Stimulated activated CD8-positive, alpha-beta memory T cell treated with anti-CD3 and anti-CD28 coated beads, Interleukin-7, amount 100 ng/mL, for 1 hour (primary cell): ENCODE measurements around the gene RPP30.
A peak's percentile ranks its signal among the peaks of the same experiment; 100 is the strongest.

Experiments used
- DNase-seq, 2 donors: peaks; one replicate each; pipeline ENCODE4 v3.0.0-alpha.2; 2020; ENCODE audit warnings: low read depth in 2 of 2

The RPP30 gene

DNA sequence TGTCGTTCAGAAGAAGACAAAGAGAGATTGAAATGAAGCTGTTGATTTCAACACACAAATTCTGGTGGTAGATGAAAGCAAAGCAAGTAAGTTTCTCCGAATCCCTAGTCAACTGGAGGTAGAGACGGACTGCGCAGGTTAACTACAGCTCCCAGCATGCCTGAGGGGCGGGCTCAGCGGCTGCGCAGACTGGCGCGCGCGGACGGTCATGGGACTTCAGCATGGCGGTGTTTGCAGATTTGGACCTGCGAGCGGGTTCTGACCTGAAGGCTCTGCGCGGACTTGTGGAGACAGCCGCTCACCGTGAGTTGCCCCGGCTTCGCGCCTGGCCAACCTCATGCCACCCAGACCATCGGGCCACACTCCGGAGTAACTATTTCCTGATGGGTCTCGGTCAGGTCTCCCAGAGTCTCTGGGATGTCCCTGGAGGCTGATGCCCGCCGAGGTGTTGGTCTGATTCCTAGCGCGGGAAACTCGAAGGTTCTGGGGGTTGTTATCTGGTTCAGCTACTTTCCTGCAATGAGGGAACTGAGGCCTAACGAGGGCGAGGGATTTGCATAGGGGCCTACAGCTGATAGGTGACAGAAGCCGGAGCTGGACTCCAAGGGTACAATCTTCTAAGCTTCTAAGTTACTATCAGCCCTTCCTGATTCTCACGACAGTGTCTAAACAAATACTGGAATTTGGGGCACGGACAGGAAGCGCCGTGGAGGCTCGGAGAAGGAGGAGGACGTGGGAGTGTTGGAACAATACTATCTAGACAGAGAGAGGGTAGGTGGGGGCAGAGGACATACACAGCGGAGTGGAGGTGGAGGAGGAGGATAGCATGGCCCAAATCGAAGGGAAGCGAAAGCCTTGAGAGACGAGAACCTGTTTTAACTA is at the start of gene RPP30:
Gene RPP30 (plus strand): TSS at position 209 of the 882 bp plus-strand sequence. CDS start 13 bp downstream, at position 222.
- peak; percentile 49 to 61 for DNase-seq

DNA sequence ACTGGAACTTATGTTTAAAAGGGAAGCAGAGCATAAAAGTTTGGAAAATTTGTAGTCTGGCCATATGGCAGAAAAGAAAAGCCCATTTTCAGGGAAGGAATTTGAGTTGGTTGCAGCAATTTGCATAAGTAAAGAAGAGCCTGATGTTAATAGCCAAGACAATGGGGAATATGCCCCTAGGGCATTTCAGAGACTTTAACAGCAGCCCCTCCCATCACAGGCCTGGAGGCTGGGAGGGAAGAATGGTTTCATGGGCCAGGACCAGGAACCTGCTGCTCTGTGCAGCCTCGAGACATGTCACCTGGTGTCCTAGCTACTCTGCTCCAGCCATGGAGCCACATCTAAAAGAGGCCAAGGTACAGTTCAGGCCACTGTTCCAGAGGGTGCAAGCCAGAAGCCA is 49.3 kb upstream of the RPP30 start:
- no peak for DNase-seq

DNA sequence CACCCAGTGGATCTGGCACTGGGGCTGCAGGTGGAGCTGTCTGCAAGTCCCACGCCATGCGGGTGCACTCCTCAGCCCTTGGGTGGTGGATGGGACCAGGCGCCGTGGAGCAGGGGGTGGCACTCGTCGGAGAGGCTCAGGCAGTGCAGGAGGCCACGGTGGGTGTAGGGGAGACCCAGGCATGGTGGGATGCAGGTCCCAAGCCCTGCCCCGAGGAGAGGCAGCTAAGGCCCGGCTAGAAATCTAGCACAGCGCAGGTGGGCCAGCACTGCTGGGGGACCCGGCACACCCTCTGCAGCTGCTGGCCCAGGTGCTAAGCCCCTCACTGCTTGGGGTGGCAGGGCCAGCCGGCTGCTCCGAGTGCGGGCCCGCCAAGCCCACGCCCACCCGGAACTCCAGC is 39.7 kb upstream of the RPP30 start:
- DNase-seq, result no peak

DNA sequence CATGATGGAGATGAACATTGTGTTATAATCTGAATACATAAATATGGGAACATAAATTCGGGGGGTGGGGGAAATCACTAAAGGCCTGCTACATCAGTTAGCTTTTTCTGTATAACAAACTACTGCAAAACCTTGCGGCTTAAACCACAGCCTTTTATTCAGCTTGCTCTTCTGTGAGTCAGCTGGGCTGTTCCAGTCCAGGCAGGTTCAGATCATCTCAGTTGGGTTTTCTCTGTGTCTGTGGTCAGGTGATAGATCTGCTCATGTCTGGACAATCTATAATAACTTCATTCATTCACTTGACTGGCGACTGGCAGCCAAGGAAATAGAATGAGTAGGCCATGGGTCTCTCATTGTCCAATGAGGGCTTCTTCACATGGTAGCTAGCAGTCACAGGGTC is 37.4 kb upstream of the RPP30 start:
- DNase-seq, result no peak

- no peak for DNase-seq
Measured at GRCh38 chr10:90837486-90837885, 34.3 kb upstream of the RPP30 start.

DNA sequence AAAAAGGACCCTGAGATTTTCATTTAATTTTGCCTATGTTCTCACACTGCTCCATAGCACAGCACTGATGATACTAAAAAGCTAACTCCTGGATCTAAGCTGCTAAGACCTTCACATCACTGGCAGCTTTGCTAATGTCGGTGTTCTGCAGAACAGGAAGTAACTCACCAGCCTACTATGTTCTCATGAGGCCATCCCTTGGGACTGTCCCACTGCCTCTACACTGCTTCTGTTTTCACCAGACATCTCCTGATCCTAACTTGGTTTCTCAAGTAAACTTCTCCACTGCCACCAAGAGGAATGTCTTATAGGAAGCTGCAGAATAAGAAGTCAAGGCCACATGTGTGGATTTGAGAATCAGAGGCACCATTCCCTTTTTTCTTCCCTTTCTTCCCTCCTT is 29.0 kb upstream of the RPP30 start:
- no peak for DNase-seq

DNA sequence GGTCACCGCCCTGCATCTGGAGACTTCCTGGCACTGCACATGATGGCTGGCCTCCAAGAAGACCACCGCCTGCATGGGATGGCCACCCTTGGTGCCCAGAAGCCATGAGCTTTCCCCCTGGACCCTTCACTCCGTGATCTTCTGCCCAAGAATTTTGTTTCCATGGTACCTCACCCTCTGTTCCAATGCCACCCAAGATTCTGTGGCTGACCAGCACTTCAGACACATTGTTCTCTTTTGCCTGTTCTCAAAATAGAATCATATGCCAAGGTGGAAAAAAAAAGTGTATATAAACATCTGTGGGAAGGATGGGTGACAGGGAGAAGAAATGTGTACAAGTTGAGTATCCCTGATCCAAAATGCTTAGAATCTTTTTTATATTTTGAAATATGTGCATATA is 26.0 kb upstream of the RPP30 start:
- DNase-seq, result no peak

DNA sequence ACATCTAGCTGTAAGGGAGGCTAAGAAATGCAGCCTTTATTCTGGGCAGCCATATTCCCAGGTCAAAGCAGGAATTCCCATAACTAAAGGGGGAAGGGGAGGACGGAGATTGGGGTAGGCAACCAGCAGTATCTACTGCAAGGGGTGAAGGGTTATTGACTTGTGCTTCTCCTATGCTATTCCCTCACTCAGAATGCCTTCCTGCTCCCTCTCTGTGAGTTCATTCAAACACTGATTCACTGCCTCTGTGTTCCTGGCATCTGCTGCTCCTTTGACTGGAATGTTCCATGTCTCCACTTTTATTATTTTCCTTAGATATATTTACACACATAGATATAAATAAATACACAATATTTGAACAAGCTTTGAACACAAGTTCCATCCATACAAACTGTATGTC is 25.0 kb upstream of the RPP30 start:
- DNase-seq, result no peak

GRCh38 chr10:90847436-90847835 is 24.3 kb upstream of the RPP30 start:
- DNase-seq, result no peak

DNA sequence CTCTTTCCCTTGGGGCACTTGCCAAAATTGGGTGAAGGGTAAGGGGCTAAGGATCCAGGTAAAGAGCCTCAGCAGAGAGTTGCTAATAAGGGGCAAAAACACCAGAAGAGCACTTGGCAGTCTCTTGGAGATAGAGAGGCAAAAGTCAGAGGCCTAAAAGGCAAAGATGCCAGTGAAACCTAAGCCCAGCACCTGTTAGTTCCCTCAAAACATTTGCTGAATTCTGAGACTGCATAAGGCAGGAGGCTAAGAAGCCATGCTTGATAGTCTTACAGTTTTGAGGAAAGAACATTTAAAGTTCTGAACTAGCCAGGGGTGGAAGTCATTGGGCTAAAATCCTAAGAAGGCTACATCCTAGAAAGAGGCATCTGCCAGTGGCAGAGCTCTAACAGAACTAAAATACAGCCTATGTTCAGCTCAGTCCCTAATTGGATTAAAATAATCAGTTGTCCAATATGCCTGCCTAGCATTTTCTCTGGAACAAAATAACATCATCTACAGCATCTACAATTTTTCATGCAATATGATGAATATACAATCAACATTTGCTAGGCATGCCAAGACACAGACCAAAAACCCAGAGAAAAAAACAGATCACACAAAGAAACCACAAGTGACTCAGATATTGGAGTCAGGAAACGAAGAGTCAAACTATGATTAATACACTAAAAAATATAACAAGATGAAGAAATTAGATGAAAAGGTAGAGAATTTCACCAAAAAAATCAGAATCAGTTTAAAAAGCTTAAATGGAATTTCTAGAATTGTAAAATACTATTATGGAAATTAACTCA is 21.6 kb upstream of the RPP30 start:
- no peak for DNase-seq

GRCh38 chr10:90855126-90855525 is 16.6 kb upstream of the RPP30 start:
- DNase-seq, result no peak

- DNase-seq, result no peak
Measured at GRCh38 chr10:90856261-90856660, 15.5 kb upstream of the RPP30 start.

- no peak for DNase-seq
Measured at GRCh38 chr10:90856964-90857634, 14.7 kb upstream of the RPP30 start.

DNA sequence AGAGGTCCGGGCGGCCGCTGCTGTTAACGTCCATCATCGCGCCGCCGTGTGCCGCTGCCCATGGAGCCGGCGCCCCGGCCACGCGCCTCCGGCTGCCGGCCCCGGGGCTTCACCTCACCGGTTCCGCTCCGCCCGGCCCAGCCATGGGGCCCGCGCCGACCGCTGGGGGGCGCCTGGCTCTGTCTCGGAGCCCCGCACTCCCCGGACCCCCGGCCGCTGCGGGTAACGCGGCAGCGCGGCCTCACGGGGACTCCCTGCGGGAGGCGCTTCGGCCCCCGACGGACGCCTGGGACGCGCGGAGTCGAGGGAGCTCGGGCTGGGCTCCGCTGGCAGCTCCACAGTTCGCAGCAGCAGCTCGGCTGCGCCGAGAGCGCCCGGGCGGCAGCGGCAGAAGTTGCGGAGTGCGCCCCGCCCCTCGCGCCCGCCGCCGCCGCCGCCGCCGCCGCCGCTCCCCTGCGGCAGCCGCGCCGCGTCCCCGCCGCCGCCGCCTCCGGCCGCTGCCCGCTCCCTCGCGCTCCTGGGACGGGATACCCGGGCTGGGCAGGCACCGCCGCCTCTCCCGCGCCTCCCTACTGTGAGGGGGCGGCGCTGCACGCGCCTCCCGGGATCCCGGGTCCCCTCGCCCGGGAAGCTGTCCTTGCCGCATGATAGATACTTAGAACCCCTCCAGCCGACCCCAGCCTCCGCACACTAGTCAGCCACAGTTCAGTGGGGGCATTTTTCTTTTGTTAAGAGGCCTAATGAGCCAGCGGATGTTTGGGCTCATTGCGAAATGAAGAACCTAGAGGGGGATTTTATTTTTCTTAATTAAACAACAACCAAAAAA is 13.9 kb upstream of the RPP30 start, which contains the start of gene HTR7:
Gene HTR7 (minus strand): TSS at position 405 of the 826 bp plus-strand sequence. CDS start 368 bp downstream, at position 37.
- peak in 1 of 2 donors; percentile 33 for DNase-seq

GRCh38 chr10:90858461-90858968 is 13.3 kb upstream of the RPP30 start:
- no peak for DNase-seq

GRCh38 chr10:90859321-90859751 is 12.4 kb upstream of the RPP30 start:
- no peak for DNase-seq

GRCh38 chr10:90860790-90861189 is 11.0 kb upstream of the RPP30 start:
- no peak for DNase-seq

DNA sequence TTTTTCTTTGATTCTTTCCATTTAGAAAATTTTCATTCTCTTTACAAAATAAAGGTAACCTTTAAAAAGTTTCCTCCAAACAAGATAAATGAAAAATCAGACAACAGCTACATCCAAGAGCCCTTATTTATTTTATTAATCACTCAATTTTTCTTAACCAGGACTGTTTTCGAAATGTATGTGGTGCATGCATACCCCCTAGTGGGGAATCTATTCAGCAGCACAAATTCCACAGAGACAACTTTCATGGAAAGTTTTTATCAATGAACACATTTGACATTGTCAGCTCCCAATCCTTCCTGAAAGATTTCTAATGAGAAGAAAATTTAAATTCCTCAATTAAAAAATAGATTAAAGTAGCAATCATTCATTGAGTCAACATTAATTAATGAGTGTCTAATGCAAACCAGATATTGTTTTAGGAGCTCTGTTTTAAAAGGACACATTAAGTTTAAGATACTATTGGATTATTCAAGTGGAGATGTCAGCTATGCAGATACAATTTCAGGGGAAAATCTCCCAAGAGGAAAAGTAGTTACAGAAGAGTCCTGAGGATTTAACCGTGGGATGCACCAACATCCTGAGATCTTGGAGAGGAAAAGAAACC is 8.8 kb upstream of the RPP30 start:
- no peak for DNase-seq

DNA sequence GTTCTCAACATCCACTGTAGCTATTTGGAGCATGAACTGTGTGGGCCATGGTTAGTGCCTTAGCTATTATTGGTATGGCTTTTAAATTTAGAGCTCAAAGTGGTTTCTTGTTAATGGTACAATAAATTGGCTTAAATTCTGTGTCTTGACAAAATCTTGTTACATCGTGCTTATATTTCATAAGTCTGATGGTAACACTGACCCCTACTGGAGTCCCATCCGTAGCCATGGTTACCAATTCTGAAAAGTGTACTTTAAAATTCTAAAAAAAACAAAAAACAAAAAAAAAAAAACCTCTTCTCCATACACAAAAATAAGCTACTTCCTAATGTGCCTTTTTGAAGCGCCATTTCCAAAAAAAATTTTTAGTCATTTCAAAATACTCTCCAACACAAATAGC is 6.4 kb upstream of the RPP30 start:
- DNase-seq, result no peak

DNA sequence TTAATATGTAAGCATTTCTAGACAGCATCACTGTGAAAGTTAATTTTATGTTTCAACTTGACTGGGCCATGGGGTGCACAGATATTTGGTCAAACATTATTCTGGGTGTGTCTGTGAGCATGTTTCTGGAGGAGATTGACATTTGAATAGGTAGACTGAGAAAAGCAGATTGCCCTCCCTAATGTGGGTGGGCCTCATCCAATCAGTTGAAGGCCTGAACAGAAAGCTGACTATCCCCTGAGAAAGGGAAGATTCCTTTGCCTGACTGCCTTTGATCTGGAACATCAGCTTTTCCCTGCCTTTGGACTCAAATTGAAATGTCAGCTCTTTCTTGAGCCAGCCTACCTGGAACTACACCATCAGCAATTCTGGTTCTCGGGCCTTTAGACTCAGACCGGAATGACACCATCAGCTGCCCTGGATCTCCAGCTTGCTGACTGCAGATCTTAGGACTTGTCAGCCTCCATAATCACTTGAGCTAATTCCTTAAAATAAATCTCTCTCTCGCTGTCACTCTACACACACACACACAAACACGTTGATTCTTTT is 5.7 kb upstream of the RPP30 start:
- no peak for DNase-seq
